Gastrocnemius medialis (tissue), 4 donors: ENCODE data around the gene CCDC57. TPM values are rescaled to one million over a fixed set of nuclear protein-coding genes. Genes with fewer than 3 reads are reported as not detected.

Experiments
- ATAC-seq, 2 donors: fragments of 150-250 bp; one replicate each; pipeline ENCODE4 v1.9.1; 2016
- DNase-seq, 2 donors: peaks; one replicate each; pipeline ENCODE4 v3.0.0-alpha.2; 2019
- H3K27ac ChIP-seq, 4 donors: fragments of 200-600 bp; sonication (generic); 1 replicate in 1 of 4; 2 replicates in 3 of 4; pipeline ENCODE4 v1.5.1; 2016 to 2018; ENCODE audit warnings: mild to moderate bottlenecking in 2 of 4, moderate library complexity in 1 of 4
- H3K27me3 ChIP-seq, 3 donors: fragments of 200-600 bp; sonication (generic) in 2 of 3; 1 replicate in 1 of 3; 2 replicates in 2 of 3; pipeline versions ENCODE4 v1.5.1 to v1.6.0; 2016 to 2019; ENCODE audit warnings: mild to moderate bottlenecking in 1 of 3, moderate library complexity in 1 of 3
- H3K36me3 ChIP-seq, 2 donors: fragments of 200-600 bp; sonication (generic) in 1 of 2; one replicate each; pipeline ENCODE4 v1.5.1; 2017 to 2018
- H3K4me1 ChIP-seq, 2 donors: fragments of 200-600 bp; sonication (generic) in 1 of 2; one replicate each; pipeline ENCODE4 v1.5.1; 2016 to 2017; ENCODE audit warnings: mild to moderate bottlenecking in 2 of 2
- H3K4me3 ChIP-seq, 4 donors: fragments of 200-600 bp; sonication (generic) in 3 of 4; 1 replicate in 1 of 4; 2 replicates in 3 of 4; pipeline ENCODE4 v1.5.1; 2016 to 2019; ENCODE audit warnings: mild to moderate bottlenecking in 2 of 4
- H3K9me3 ChIP-seq, 3 donors: fragments of 200-600 bp; sonication (generic) in 2 of 3; 1 replicate in 1 of 3; 2 replicates in 2 of 3; pipeline ENCODE4 v1.5.1; 2016 to 2019
- CTCF ChIP-seq, 5 experiments: fragments of 450-650 bp in 3 of 5; fragments of 200-600 bp in 2 of 5; sonication (generic) in 2 of 5; IDR thresholded peaks in 4 of 5; conservative IDR thresholded peaks in 1 of 5; 1 replicate in 4 of 5; 2 replicates in 1 of 5; pipeline ENCODE4 v1.5.1; 2016 to 2019; ENCODE audit warnings: antibody characterized with exemption in 5 of 5, mild to moderate bottlenecking in 3 of 5, moderate library complexity in 3 of 5
- POLR2A ChIP-seq, 2 donors: fragments of 450-650 bp; IDR thresholded peaks; one replicate each; pipeline ENCODE4 v1.6.1; 2017; ENCODE audit warnings: antibody characterized with exemption in 2 of 2, mild to moderate bottlenecking in 2 of 2, moderate library complexity in 2 of 2
- in situ Hi-C, 4 donors: fragments of 200-750 bp; cut with MboI; loops; one replicate each; pipeline versions ENCODE4 v1.15.0 to v1.8.0; 2017; ENCODE audit warnings: low sequenced_read_pairs in 4 of 4
- intact Hi-C: fragments of 100-400 bp; cut with DNase I; formaldehyde crosslinking; loops from one replicate; pipeline ENCODE4 v1.15.1; 2023; ENCODE audit warnings: low total_unique reads
- total RNA-seq, 4 donors: library from RNA; depleted of rRNA; stranded (reverse); fragments of >200 nt; gene quantifications; one replicate each; pipeline versions ENCODE4 v1.1.0 to v1.2.3, GENCODE V29; 2016

Gene CCDC57
- total RNA-seq, 4 donors from 2014 or later: 3.7 to 11.3 (median 5.1) TPM

- in situ Hi-C loops (no loop called here), intact Hi-C loops (no loop called here)
- DNase-seq: no peak
Observed at GRCh38 chr17:82108961-82109475, 103.6 kb downstream of the CCDC57 start.

GRCh38 chr17:82108496-82108945, 104.1 kb downstream of the CCDC57 start:
- TF ChIP-seq CTCF (IDR thresholded peaks at IDR 0.05 in 4 of 5, conservative IDR thresholded peaks at IDR 0.05 in 1 of 5) (no peak), POLR2A (IDR thresholded peaks at IDR 0.05) (no peak)
- in situ Hi-C loops (no loop called here), intact Hi-C loops (no loop called here)
- peaks cover 0 to 4% of the 10 kb centered on the region in 2 donors for H3K36me3 ChIP-seq
- H3K9me3 ChIP-seq: no peaks in the 10 kb centered on the region
- H3K4me1 ChIP-seq: peaks cover 12 to 21% of the 10 kb centered on the region in 2 donors
- H3K27me3 ChIP-seq: no peaks in the 10 kb centered on the region
- H3K27ac ChIP-seq: peak overlapping the region; percentile 45 to 96 (median 62)
- no peak for DNase-seq
- ATAC-seq: peak in 1 of 2 donors; percentile 24
- H3K4me3 ChIP-seq: no peak overlapping the region

More at GRCh38 chr17:82108961-82109475, 103.6 kb downstream of the CCDC57 start:
- H3K4me1 ChIP-seq: peaks cover 12 to 21% of the 10 kb centered on the region in 2 donors
- H3K9me3 ChIP-seq: no peaks in the 10 kb centered on the region
- no peak for ATAC-seq
- H3K36me3 ChIP-seq: peaks cover 0 to 7% of the 10 kb centered on the region in 2 donors
- H3K27ac ChIP-seq: peak overlapping the region in 2 of 4 donors; percentile 66 to 96
- TF ChIP-seq POLR2A (IDR thresholded peaks at IDR 0.05) (no peak), CTCF (IDR thresholded peaks at IDR 0.05 in 4 of 5, conservative IDR thresholded peaks at IDR 0.05 in 1 of 5) (no peak)
- H3K4me3 ChIP-seq: no peak overlapping the region
- no peaks in the 10 kb centered on the region for H3K27me3 ChIP-seq

- Histone ChIP-seq H3K4me1 (peaks cover 12 to 21% of the 10 kb centered on the region in 2 donors), H3K27ac (peak overlapping the region; percentile 45 to 96 (median 62)), H3K36me3 (no peaks in the 10 kb centered on the region), H3K4me3 (no peak overlapping the region), H3K27me3 (no peaks in the 10 kb centered on the region), H3K9me3 (no peaks in the 10 kb centered on the region)
- no peak for TF ChIP-seq CTCF (IDR thresholded peaks at IDR 0.05 in 4 of 5, conservative IDR thresholded peaks at IDR 0.05 in 1 of 5)
- TF ChIP-seq POLR2A (IDR thresholded peaks at IDR 0.05): no peak
- ATAC-seq (peak; percentile 19 to 22), DNase-seq (peak in 1 of 2 donors; percentile 45)
- in situ Hi-C loops (no loop called here), intact Hi-C loops (no loop called here)
Observed at GRCh38 chr17:82108038-82108437, 104.6 kb downstream of the CCDC57 start.

- Histone ChIP-seq H3K4me3 (no peak overlapping the region), H3K4me1 (peaks cover 12 to 21% of the 10 kb centered on the region in 2 donors), H3K36me3 (no peaks in the 10 kb centered on the region), H3K27ac (peak overlapping the region; percentile 55 to 96 (median 62)), H3K27me3 (no peaks in the 10 kb centered on the region), H3K9me3 (no peaks in the 10 kb centered on the region)
- peak in 1 of 2 donors; percentile 58 for DNase-seq
- in situ Hi-C loops (no loop called here), intact Hi-C loops (no loop called here)
- peak in 1 of 5 experiments; percentile 31 for TF ChIP-seq CTCF (IDR thresholded peaks at IDR 0.05 in 4 of 5, conservative IDR thresholded peaks at IDR 0.05 in 1 of 5)
- TF ChIP-seq POLR2A (IDR thresholded peaks at IDR 0.05): no peak
- ATAC-seq: peak in 1 of 2 donors; percentile 13
Observed at GRCh38 chr17:82107341-82107860, 105.2 kb downstream of the CCDC57 start.
